Muscle of arm (tissue), 12 donors: Measurements from ENCODE around the gene USHBP1. TPM values are rescaled to one million over a fixed set of nuclear protein-coding genes. Genes with fewer than 3 reads are reported as not detected.

ENCODE experiments used
- DNase-seq: peaks from one replicate; pipeline ENCODE4 v3.0.0-alpha.2; 2013
- polyA plus RNA-seq, 12 donors: library from polyadenylated mRNA; unstranded; fragments of 120-200 nt; gene quantifications; one replicate each; pipeline ENCODE4 v1.2.1, GENCODE V29; 2013; ENCODE audit not compliant: insufficient read length in 12 of 12

USHBP1 gene
- polyA plus RNA-seq, 12 donors, result 4.3 to 17.2 (median 6.3) TPM; not detected in 1

GRCh38 chr19:17266975-17267788 lies 2.6 kb upstream of the USHBP1 start, which contains the start of gene BABAM1:
TSS of gene BABAM1 (plus strand) at chr19:17267443. CDS start at chr19:17268807, 1,364 bp downstream.
- DNase-seq, result peak; percentile 98

DNA sequence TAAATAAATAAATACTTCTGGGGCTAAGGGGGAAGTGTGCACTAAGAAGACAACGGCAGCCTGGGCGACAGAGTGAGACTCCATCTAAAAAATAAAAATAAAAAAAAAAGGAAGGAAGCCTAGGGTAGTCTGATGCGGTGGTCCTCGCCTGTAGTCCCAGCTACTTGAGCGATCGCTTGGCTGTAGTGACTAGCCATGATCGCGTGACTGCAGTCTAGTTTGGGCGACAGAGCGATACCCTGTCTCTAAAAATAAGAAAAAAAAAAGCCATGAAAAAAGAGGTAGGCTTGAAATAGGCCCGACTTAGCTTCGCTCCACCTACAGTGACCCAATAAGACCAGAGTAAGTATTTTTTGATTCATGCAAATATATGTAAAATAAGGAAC lies 2.0 kb upstream of the USHBP1 start:
- no peak for DNase-seq

DNA sequence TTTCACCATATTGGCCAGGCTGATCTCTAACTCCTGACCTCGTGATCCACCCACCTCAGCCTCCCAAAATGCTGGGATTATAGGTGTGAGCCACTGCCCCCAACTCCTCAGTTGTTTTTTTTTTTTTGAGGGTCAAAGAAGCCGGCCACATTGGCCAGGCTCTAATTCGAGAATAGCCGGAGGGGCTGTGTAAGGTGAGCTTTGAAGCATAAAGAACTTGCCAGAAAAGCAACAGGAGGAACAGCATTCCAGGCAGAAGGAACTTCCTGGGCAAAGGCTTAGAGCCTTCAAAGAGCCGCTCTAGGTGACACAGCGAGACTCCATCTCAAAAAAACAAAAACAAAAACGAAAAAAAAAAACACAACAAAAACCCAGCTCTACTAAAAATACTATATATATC lies 1.5 kb upstream of the USHBP1 start:
- no peak for DNase-seq

- no peak for DNase-seq
Observed at GRCh38 chr19:17263712-17264640, 569 bp downstream of the USHBP1 start.

GRCh38 chr19:17262557-17262956 lies 2.0 kb downstream of the USHBP1 start:
- DNase-seq, result no peak

DNA sequence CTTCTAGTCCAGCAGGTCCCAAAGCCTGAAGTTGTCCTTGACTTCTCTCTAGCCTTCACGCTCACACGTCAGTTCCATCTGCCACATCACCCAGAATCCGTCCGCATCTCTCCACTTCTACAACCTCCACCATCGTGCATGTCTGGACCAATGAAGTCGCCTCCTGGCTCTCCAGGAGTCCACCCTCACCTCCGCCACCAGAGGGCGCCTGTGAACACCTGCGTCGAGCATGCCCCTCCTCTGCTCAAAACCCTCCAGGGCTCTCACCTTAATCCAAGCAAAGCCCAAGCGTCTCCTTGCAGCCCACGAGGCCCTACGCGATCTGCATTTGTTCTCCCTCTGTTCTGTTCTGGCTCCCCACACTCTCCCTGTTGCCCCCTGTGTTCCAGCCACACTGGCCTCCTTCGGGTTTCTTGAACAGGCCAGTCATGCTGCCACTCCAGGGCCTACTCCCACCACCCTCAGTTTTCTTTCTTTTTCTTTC lies 3.7 kb downstream of the USHBP1 start:
- no peak for DNase-seq

DNA sequence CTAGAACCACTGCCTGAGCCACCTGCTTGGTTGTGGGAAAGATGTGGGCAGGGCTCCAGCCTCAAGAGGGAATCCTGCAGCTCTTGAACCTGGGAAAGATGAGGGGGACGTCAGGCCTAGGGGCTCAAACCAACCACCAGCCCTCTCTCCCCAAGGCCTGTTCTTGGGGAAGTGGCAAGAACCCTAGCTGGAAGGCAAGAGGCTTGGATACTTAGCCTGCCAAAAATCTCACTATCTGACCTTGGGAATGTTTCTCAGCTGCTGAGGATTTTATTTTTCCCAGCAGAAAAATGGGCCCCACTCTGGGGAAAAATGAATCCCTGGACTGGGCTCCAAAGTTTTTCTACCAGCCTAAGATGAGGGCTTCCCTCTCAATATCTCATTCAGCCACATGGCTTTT lies 4.6 kb downstream of the USHBP1 start:
- DNase-seq, result no peak

DNA sequence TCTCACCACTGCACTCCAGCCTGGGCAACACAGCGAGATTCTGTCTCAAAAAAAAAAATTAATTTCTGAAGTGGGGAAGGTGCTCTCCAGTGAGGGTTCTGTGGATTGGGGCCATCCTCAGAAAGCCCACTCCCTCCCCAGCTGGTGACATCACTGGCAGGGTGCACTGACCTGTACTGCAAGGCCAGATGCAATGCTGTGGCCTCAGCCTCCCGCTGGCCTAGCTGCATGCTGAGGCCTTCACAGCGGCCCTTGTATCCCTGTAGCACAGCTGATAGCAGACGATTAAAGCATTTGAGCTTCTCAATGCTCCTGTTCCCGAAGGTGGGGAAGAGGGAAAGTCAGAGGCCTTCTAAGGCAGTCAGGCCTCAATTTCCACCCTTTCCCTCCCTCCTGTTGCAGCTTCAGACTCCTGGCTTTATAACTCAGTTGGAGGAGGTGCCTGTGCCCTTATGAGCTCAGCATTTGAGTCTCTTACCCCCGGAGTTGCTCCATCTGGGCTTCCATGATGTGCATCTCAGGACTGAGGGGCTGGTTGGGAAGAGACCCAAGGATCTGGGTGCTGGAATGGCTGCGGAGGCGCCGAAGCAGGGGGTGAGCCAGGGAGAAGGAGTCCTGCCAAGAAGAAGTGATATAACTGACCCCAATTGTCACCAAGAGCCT lies 5.3 kb downstream of the USHBP1 start:
- no peak for DNase-seq

GRCh38 chr19:17256130-17256529 lies 8.4 kb downstream of the USHBP1 start:
- DNase-seq, result no peak

- no peak for DNase-seq
Observed at GRCh38 chr19:17255150-17255621, 9.4 kb downstream of the USHBP1 start.

- no peak for DNase-seq
Observed at GRCh38 chr19:17254636-17255035, 9.9 kb downstream of the USHBP1 start.

DNA sequence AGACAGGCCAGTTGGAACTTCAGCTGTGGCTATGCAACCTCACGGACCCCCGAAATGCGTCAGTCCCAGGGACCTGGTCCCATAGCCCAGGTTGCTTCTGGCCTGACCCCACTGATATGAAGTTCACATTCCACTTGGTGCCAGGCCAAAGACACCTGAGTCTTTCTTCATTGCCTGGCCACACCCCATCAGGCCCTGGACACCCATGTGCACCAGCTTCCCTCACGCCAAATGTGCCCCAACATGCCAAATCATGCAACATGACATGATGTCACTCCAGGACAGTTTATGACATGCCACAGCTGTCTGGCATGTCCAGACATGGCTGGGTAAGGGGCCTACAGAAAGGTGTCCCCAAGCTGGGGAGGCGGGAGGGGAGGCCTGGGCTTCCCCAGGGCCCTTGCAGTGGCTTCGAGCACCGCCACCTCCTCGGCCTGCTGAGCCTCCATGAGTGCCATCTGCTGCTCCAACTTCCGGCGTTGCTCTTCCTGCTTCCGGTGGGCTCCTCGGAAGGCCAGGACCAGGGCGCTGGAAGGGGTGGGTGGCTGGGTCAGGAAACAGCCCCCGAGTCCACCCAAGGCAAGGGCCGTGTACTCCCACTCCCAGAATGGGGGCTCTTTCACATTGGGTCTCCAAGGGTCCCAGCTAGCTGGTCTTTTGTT lies 14.5 kb downstream of the USHBP1 start:
- no peak for DNase-seq

GRCh38 chr19:17248011-17248776 lies 16.4 kb downstream of the USHBP1 start:
- no peak for DNase-seq

DNA sequence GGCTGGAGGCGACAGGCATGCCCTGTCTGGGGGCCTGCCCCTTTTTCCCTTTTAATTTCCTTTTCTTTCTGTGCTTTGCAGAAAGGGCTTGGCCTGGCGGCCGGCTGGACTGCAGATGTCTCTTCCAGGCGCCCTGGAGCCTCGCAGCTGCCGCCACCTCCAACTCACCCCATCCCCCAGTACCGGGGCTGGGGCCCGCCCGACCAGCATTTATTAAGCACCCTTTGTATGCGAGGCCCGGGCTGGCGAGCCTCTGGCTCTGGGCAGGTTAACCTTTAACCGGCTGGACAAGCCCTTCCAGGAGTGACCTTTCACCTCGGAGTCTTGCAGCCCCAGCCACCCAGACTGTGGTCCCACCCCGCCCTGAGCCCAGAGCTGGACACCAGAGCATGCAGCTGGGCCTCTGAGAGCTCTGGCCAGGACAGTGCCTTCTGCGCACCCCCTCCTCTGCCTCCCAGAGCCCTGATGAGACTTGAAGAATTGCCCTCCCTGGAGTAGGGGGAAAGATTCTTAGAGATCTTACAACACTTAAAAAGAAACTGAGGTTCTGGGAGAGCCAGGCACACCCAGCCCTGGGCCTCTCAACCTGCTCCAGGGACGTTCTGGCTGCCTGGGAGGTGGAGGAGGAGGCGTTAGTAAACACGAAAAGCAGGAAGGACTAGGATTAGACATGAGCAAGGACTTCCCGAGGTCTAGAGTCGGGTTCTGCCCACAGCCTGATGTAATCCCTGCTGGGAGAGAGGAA lies 17.7 kb downstream of the USHBP1 start:
- DNase-seq, result peak; percentile 75

- DNase-seq, result no peak
Observed at GRCh38 chr19:17245535-17245984, 19.0 kb downstream of the USHBP1 start, which contains the start of gene NR2F6. TSS of gene NR2F6 (minus strand) at chr19:17245919. CDS start at chr19:17245220, 699 bp downstream.

GRCh38 chr19:17244618-17245534 lies 19.7 kb downstream of the USHBP1 start:
- DNase-seq, result no peak

DNA sequence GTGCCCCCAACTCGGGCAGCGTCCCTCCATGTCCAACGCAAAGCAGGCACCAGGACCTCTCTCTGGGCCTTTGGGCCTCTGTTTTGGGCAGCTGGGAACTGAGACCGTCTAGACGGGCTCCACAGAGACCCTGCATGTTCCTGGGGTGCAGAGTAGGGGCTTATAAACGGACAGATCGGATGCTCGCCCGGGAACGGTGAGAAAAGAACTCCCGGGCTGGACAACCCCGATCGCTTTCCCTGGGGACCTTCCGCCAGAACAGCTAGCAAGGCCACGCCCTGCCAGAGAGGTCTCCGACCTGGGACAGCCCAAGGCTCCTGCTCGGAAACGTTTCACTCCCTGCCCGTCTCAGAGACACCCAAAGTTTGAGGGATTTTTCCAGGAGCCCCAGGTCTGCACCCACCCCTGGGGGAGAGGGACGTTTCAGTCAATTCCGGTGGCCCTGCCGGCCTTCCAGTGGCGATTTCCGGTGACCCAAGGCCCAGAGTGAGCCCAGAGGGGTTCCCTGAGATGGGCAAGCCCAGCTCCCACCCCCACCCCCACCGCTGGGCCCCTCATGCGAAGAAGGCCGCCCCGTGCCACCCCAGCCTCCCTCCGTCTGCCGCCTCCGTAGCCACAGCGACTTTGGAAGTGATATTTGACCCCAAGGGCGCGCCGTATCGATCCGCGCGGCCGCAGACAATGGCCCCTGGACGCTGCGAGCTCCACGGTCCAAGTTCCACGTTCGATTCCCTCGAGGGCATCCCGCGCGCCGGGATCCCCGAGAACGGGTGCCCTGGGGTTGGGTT lies 20.5 kb downstream of the USHBP1 start:
- no peak for DNase-seq
